ENCODE measurements around the gene TAF15.

- TF ChIP-seq EZH2 (IDR thresholded peaks at IDR 0.05), result no peak
- TF ChIP-seq POLR2AphosphoS5 (IDR thresholded peaks at IDR 0.05; ENCODE audit: borderline replicate concordance, low read depth, low read length), result no peak
- TF ChIP-seq FOXP2 (optimal IDR thresholded peaks at IDR 0.05; ENCODE audit: control extremely low read depth, extremely low read length, insufficient read depth), result no peak
Observed at GRCh38 chr17:35788477-35789368, 20.6 kb upstream of the TAF15 start.
